ENCODE data around the gene PIK3CA. TPM values are rescaled to one million over a fixed set of nuclear protein-coding genes. Genes with fewer than 3 reads are reported as not detected.
"Not testable (repeated sequence)": the region's sequence is repeated elsewhere in the genome, so short reads cannot be mapped to it uniquely, and the experiment has no call there.

PIK3CA gene
- total RNA-seq, 4 donors from 2014 or later: 11.6 to 24.3 (median 18.1) TPM

- no peak overlapping the region for H3K27ac ChIP-seq
- no peaks in the 10 kb centered on the region for H3K27me3 ChIP-seq
- TF ChIP-seq POLR2A (IDR thresholded peaks at IDR 0.05) (no peak), EP300 (IDR thresholded peaks at IDR 0.05; ENCODE audit: low read depth) (no peak), POLR2AphosphoS5 (IDR thresholded peaks at IDR 0.05) (no peak)
- TF ChIP-seq, protein P1, sequence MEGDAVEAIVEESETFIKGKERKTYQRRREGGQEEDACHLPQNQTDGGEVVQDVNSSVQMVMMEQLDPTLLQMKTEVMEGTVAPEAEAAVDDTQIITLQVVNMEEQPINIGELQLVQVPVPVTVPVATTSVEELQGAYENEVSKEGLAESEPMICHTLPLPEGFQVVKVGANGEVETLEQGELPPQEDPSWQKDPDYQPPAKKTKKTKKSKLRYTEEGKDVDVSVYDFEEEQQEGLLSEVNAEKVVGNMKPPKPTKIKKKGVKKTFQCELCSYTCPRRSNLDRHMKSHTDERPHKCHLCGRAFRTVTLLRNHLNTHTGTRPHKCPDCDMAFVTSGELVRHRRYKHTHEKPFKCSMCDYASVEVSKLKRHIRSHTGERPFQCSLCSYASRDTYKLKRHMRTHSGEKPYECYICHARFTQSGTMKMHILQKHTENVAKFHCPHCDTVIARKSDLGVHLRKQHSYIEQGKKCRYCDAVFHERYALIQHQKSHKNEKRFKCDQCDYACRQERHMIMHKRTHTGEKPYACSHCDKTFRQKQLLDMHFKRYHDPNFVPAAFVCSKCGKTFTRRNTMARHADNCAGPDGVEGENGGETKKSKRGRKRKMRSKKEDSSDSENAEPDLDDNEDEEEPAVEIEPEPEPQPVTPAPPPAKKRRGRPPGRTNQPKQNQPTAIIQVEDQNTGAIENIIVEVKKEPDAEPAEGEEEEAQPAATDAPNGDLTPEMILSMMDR (IDR thresholded peaks at IDR 0.05): no peak
- H3K4me3 ChIP-seq: no peak overlapping the region
- intact Hi-C loops (cut with DNase I; ENCODE audit: low total_unique reads) (no loop called here), in situ Hi-C loops (cut with MboI; ENCODE audit: low pct_ligation_motif_present in 1 of 4, low pct_unique_long_range_greater_than_20kb in 1 of 4, low sequenced_read_pairs in 3 of 4) (no loop called here)
- no peak for DNase-seq
- WGBS, 2 donors (ENCODE audit: low coverage in 1 of 2): 86% methylated on average over 1 of the region's 1 CpG; no CpG with 5 or more reads in 1 of the 2 donors
- no peaks in the 10 kb centered on the region for H3K9me3 ChIP-seq
- no peaks in the 10 kb centered on the region for H3K4me1 ChIP-seq
- H3K36me3 ChIP-seq: no peaks in the 10 kb centered on the region
These were observed 96.7 kb downstream of the PIK3CA start for GRCh38 chr3:179244878-179245277.

GRCh38 chr3:179247289-179248015 is 99.3 kb downstream of the PIK3CA start:
- TF ChIP-seq, protein P1 (IDR thresholded peaks at IDR 0.05): no peak
- TF ChIP-seq EP300 (IDR thresholded peaks at IDR 0.05; ENCODE audit: low read depth): no peak
- Histone ChIP-seq H3K36me3 (no peaks in the 10 kb centered on the region), H3K4me1 (no peaks in the 10 kb centered on the region), H3K27ac (no peak overlapping the region), H3K9me3 (no peaks in the 10 kb centered on the region), H3K4me3 (no peak overlapping the region), H3K27me3 (no peaks in the 10 kb centered on the region)
- WGBS, 2 donors (ENCODE audit: low coverage in 1 of 2): 93 to 97% methylated on average over 3 of the region's 3 CpGs
- in situ Hi-C loops (cut with MboI; ENCODE audit: low pct_ligation_motif_present in 1 of 4, low pct_unique_long_range_greater_than_20kb in 1 of 4, low sequenced_read_pairs in 3 of 4): no loop called here
- intact Hi-C loops (cut with DNase I; ENCODE audit: low total_unique reads): no loop called here
- DNase-seq: no peak

DNA sequence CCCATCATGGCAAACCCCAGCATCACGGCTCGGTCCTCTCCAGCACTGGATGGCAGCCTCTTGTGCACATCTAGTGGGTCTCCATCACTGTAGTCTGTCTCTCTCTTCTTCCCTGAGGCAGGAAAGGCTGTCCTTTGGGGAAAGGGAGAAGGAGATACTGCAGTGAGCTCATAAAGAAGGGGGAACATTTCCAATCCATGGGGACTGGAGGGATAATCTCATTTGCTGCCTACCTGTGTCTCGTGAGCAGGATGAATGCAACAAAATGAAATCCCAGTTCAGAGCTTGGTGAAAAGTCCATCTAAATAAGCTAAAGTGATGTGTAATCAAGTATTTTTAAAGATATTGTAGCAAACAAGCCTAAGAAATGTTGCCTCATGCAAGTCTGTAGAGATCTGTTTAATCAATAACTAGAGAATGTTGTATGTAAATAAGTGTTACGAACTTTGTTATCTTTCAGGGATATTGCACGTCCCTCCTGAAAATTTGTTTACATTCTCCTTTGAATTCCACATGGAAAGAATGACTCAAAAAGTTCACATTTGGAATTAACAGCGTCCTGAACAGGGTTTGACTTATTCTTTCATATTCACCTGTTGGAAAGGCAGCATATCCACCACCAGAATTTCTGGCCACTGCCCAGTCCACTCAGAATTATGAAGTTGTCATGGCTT is 102.8 kb downstream of the PIK3CA start, which contains the start of gene KCNMB3:
Gene KCNMB3, minus strand, starts transcription at position 312 of the 674 bp plus-strand sequence. Its CDS starts 124 bp downstream, at position 188.
- intact Hi-C loops (cut with DNase I; ENCODE audit: low total_unique reads) (loop anchor here (1.0 kb wide), 1 partner anchor 43 kb away; no protein-coding TSS in a partner anchor), in situ Hi-C loops (cut with MboI; ENCODE audit: low pct_ligation_motif_present in 1 of 4, low pct_unique_long_range_greater_than_20kb in 1 of 4, low sequenced_read_pairs in 3 of 4) (no loop called here)
- Histone ChIP-seq H3K4me1 (no peaks in the 10 kb centered on the region), H3K27ac (no peak within 1 kb of the TSS), H3K9me3 (no peaks in the 10 kb centered on the region), H3K36me3 (no peaks in the 10 kb centered on the region), H3K27me3 (no peaks in the 10 kb centered on the region), H3K4me3 (no peak within 1 kb of the TSS)
- DNase-seq: no peak
- TF ChIP-seq, protein P1 (IDR thresholded peaks at IDR 0.05): no peak
- TF ChIP-seq EP300 (IDR thresholded peaks at IDR 0.05; ENCODE audit: low read depth) (no peak), POLR2AphosphoS5 (IDR thresholded peaks at IDR 0.05) (no peak), POLR2A (IDR thresholded peaks at IDR 0.05) (no peak)
- WGBS, 2 donors (ENCODE audit: low coverage in 1 of 2): 68 to 75% methylated on average over 4 to 6 of the region's 6 CpGs

- H3K9me3 ChIP-seq: no peaks in the 10 kb centered on the region
- no peak overlapping the region for H3K27ac ChIP-seq
- in situ Hi-C loops (cut with MboI; ENCODE audit: low pct_ligation_motif_present in 1 of 4, low pct_unique_long_range_greater_than_20kb in 1 of 4, low sequenced_read_pairs in 3 of 4) (no loop called here), intact Hi-C loops (cut with DNase I; ENCODE audit: low total_unique reads) (no loop called here)
- peaks cover 0 to 4% (median 0%) of the 10 kb centered on the region in 4 donors for H3K4me1 ChIP-seq
- no peak overlapping the region for H3K4me3 ChIP-seq
- DNase-seq: no peak
- TF ChIP-seq POLR2AphosphoS5 (IDR thresholded peaks at IDR 0.05): no peak
- no peak for TF ChIP-seq EP300 (IDR thresholded peaks at IDR 0.05; ENCODE audit: low read depth)
- TF ChIP-seq, protein P1 (IDR thresholded peaks at IDR 0.05): no peak
- TF ChIP-seq POLR2A (IDR thresholded peaks at IDR 0.05): no peak
- no peaks in the 10 kb centered on the region for H3K27me3 ChIP-seq
- WGBS, 2 donors (ENCODE audit: low coverage in 1 of 2): 50 to 88% methylated on average over 1 to 2 of the region's 2 CpGs
- no peaks in the 10 kb centered on the region for H3K36me3 ChIP-seq
These were observed 108.7 kb downstream of the PIK3CA start for GRCh38 chr3:179256813-179257212.

DNA sequence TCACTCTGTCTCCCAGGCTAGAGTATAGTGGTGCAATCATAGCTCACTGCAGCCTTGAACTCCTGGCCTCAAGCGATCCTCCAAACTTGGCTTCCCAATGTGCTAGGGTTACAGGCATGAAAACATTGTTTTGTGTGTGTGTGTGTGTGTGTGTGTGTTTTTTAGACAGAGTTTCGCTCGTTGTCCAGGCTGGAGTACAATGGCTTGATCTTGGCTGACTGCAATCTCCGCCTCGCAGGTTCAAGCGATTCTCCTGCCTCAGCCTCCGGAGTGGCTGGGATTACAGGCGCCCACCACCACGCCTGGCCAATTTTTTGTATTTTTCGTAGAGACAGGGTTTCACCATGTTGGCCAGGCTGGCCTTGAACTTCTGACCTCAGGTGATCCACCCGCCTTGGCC is 109.6 kb downstream of the PIK3CA start:
- H3K4me3 ChIP-seq; H3K9me3 ChIP-seq; in situ Hi-C loops (cut with MboI; ENCODE audit: low pct_ligation_motif_present in 1 of 4, low pct_unique_long_range_greater_than_20kb in 1 of 4, low sequenced_read_pairs in 3 of 4); H3K36me3 ChIP-seq; H3K27me3 ChIP-seq; intact Hi-C loops (cut with DNase I; ENCODE audit: low total_unique reads); H3K27ac ChIP-seq; DNase-seq; H3K4me1 ChIP-seq: not testable (repeated sequence)
- 97 to 98% methylated on average over 8 to 11 of the region's 11 CpGs for WGBS, 2 donors (ENCODE audit: low coverage in 1 of 2)
